ENCODE data around the gene OVOL2.

The OVOL2 gene

DNA sequence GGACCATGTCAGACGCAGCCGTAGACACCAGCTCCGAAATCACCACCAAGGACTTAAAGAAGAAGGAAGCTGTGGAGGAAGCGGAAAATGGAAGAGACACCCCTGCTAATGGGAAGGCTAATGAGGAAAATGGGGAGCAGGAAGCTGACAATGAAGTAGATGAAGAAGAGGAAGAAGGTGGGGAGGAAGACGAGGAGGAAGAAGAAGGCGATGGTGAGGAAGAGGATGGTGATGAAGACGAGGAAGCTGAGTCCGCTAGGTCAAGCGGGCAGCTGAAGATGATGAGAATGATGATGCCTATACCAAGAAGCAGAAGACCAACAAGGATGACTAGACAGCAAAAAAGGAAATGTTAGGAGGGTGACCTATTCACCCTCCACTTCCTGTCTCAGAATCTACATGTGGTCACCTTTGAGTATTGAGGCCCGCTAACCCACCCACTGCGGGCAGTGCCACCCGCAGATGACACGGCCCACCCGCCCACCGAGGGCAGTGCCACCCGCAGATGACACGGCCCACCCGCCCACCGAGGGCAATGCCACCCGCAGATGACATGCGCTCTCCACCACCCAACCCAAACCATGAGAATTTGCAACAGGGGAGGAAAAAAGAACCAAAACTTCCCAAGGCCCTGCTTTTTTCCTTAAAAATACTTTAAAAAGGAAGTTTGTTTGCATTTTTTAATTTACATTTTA lies 45.6 kb downstream of the OVOL2 start:
- H3K27me3 Mint-ChIP-seq: no peaks in the 10 kb centered on the region
- H3K4me3 Mint-ChIP-seq: no peak overlapping the region
- no peaks in the 10 kb centered on the region for H3K36me3 Mint-ChIP-seq (ENCODE audit: low read depth)
- H3K27ac Mint-ChIP-seq: no peak overlapping the region
- H3K4me1 Mint-ChIP-seq (ENCODE audit: low read depth): no peaks in the 10 kb centered on the region
- no peak for DNase-seq
- H3K9me3 Mint-ChIP-seq: no peaks in the 10 kb centered on the region

DNA sequence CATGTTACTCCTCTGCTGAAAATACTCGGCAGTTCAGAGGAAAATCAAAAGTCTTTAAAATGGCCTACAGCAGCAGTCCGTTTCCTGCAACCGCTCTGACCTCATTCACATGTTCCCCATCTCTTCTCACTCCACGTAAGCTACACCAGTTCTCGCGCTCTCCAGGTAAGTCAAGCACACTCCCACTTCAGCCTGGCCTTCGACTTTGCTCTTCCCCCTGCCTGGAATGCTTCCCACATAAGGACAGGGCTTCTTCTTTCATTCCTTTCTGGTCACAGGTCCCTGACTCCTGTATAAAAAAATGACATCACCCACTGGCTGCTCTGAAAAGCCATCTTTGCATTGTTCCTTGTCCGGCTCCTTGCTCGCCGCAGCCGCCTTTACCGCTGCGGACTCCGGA lies 46.2 kb downstream of the OVOL2 start:
- H3K36me3 Mint-ChIP-seq (ENCODE audit: low read depth): no peaks in the 10 kb centered on the region
- no peak for DNase-seq
- H3K4me1 Mint-ChIP-seq (ENCODE audit: low read depth): no peaks in the 10 kb centered on the region
- no peaks in the 10 kb centered on the region for H3K27me3 Mint-ChIP-seq
- H3K9me3 Mint-ChIP-seq: no peaks in the 10 kb centered on the region
- H3K4me3 Mint-ChIP-seq: no peak overlapping the region
- H3K27ac Mint-ChIP-seq: no peak overlapping the region

DNA sequence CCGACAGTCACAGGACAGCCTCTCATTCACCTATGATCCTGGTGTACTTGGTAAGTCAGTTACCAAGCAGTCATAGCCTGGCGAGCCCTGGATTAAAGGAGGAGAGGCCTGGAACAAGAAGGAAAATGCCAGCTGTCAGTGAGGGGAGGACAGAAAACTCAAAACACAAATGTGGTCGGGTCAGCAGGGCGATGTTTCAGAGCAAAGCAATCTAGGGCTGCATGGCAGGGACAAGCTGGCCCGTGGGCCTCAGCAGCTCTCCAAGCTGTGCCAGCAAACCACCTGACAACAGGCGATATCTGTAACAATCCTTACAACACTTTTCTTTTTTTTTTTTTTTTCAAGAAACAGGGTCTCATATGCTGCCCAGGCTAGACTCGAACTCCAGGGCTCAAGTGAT lies 48.6 kb downstream of the OVOL2 start:
- Mint-ChIP-seq H3K9me3 (no peaks in the 10 kb centered on the region), H3K36me3 (ENCODE audit: low read depth) (no peaks in the 10 kb centered on the region), H3K27me3 (no peaks in the 10 kb centered on the region), H3K4me3 (no peak overlapping the region), H3K4me1 (ENCODE audit: low read depth) (no peaks in the 10 kb centered on the region), H3K27ac (no peak overlapping the region)
- DNase-seq: no peak

DNA sequence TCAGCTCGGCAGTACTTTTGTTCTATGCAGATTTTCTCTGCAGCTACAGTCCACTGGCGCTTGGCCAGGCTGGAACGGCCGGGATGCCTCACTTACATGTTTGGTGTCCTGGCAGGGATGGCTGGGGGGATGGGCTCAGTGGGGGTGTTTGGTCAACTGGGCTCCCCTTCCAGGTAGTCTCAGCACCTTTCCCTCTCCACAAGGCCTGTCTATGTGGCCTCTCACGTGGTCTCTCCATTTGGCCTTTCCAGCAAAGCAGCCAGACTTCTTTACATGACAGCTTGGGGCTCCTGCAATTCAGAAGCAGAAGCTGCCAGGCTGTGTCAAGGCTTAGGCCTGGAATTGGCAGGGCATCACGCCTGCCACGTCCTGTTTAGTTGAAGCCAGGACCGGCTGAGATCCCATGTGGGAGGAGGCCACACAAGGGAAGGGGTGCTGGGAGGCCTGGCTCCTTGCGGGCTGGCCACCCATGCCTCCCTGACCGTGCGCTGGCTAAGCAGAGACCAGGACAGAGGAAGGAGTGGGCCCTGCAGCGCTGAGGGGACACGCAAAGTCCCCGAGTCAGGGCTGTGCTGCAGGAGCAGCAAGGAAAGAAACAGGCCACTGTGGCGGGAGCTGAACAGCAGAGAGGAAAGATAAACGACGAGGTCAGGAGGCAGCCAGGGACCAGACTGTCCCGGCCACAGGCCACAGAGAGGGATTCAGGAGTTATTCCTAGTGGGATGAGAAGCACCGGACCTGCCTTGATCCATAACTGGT lies 50.0 kb downstream of the OVOL2 start:
- Mint-ChIP-seq H3K4me1 (ENCODE audit: low read depth) (no peaks in the 10 kb centered on the region), H3K4me3 (no peak overlapping the region), H3K27ac (no peak overlapping the region), H3K27me3 (no peaks in the 10 kb centered on the region), H3K36me3 (ENCODE audit: low read depth) (no peaks in the 10 kb centered on the region), H3K9me3 (no peaks in the 10 kb centered on the region)
- no peak for DNase-seq

DNA sequence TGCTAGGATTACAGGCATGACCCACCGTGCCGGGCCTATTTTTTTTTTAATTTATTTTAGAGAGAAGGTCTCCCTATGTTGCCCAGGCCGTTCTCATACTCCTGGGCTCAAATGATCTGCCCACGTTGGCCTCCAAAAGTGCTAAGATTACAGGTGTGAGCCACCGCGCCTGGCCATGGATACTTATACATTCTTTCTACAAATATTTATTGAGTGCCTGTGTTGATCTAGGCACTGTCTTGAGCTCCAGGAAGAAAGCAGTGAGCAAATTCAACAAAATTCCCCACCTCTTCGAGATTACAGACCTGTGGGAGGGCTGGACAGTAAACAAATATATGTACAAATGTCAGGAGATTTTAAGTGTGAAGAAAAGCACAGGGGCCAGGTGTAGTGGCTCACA lies 51.0 kb downstream of the OVOL2 start:
- H3K9me3 Mint-ChIP-seq: no peaks in the 10 kb centered on the region
- H3K4me3 Mint-ChIP-seq: no peak overlapping the region
- no peaks in the 10 kb centered on the region for H3K4me1 Mint-ChIP-seq (ENCODE audit: low read depth)
- no peak overlapping the region for H3K27ac Mint-ChIP-seq
- no peaks in the 10 kb centered on the region for H3K36me3 Mint-ChIP-seq (ENCODE audit: low read depth)
- no peak for DNase-seq
- H3K27me3 Mint-ChIP-seq: no peaks in the 10 kb centered on the region

DNA sequence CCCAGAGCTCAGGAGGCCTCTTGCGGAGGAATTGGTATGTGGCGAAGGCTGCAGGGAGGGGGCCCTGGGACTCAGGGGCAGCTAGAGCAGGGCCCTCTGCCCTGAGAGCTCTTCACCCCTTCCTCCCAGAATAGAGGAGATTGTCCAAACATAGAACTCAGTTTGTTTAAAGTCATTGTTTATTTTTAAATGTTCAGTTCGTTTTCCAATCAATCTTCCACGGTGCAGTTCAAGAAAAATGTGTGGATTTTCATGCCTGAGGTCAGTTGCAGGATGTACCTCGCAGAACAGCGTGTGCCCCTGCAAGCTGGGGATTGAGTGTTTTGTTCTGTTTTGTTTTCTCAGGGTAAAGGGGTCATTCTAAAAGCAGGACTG lies 51.7 kb downstream of the OVOL2 start:
- DNase-seq: no peak

DNA sequence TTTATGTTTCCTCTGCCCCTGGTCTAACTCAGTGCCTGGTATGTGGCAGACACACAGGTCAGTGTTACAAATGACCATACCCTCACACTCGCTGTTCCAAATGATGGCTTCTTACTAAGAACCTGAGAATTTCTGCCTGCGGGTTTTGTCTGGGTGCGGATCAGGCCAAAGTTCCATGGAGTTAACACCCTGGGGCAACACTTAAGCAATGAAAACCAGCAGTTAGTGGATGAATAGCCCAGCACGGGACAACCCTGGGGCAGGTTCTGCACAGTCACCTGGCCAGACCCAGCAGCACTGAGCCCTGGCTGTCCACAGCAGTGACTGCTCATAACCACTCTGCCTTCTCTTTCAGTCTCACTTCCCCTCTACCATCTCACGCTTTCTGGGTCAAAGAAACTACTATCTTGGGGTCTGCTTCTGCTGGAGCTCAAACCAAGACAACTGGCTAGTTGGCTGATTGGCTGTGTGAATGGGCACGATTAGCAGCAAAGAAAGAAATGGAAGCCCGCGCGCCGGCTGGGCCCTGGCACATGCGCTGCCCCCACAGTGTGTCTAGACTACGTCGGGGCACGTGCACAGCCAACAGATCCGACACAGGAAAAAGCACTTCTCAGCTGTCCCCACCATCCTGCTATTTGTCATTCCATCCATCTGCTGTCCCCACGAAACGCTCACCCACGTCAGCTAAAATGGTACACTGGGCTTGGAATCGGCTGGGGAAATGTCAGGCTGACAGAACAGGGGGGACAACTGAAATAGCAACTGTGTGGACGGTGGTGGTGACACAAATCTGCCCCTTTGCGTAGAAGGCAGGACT lies 52.3 kb downstream of the OVOL2 start:
- no peaks in the 10 kb centered on the region for H3K9me3 Mint-ChIP-seq
- H3K4me1 Mint-ChIP-seq (ENCODE audit: low read depth): no peaks in the 10 kb centered on the region
- no peak overlapping the region for H3K27ac Mint-ChIP-seq
- no peaks in the 10 kb centered on the region for H3K27me3 Mint-ChIP-seq
- DNase-seq: no peak
- H3K4me3 Mint-ChIP-seq: no peak overlapping the region
- H3K36me3 Mint-ChIP-seq (ENCODE audit: low read depth): no peaks in the 10 kb centered on the region

More for the DNA sequence above, 51.7 kb downstream of the OVOL2 start:
- Mint-ChIP-seq H3K27me3 (no peaks in the 10 kb centered on the region), H3K4me1 (ENCODE audit: low read depth) (no peaks in the 10 kb centered on the region), H3K36me3 (ENCODE audit: low read depth) (no peaks in the 10 kb centered on the region), H3K9me3 (no peaks in the 10 kb centered on the region), H3K4me3 (no peak overlapping the region), H3K27ac (no peak overlapping the region)

DNA sequence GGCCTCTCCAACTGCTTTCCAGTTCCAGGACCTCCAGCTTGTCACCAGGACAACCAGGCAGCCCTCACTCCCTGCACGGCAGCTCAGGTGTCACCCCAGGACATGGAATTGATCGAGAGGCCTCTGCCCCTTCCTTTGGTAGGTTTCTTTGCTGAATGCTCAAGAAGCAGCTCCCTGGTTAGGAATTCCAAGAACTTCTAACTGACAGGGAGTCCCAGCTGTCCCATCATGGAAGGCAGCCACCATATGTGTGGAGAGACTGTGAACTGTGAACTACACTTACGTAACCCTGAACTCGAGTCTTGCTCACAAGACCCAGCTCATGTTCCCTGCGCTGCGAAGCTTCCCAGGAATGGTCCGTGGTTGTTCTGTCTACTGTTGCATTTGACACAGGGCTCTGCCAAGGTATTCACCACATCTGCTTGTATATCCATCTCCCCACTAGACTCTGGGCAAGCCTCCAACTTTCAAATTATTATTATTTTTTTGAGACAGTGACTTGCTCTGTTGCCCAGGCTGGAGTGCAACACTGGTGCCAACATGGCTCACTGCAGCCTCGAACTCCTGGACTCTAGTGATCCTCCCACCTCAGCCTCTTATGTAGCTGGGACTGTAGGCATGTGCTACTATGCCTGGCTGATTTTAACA lies 53.2 kb downstream of the OVOL2 start:
- H3K9me3 Mint-ChIP-seq: no peaks in the 10 kb centered on the region
- no peak overlapping the region for H3K4me3 Mint-ChIP-seq

DNA sequence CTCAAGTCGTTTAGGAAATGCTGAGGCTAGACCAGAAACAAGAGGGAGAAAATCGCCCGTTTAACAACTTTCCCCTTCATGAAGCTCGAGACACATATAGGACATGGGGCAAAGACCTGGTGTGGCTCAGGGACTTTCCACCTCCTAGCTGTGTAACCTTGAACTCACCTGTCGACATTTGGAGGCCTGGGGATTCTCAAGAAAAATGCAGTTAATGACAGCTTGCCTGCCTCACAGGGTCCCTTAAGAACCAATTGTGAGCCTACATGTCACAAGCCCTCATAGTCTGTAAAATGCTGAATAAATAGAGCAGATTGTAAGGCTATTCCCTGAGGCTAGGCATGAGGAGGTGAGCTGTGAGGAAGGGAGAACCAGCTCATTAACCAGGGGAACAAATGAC lies 53.8 kb downstream of the OVOL2 start:
- Mint-ChIP-seq H3K4me1 (ENCODE audit: low read depth) (no peaks in the 10 kb centered on the region), H3K4me3 (no peak overlapping the region), H3K27ac (no peak overlapping the region), H3K27me3 (no peaks in the 10 kb centered on the region), H3K36me3 (ENCODE audit: low read depth) (no peaks in the 10 kb centered on the region), H3K9me3 (no peaks in the 10 kb centered on the region)
- no peak for DNase-seq

More for the DNA sequence above, 53.2 kb downstream of the OVOL2 start:
- no peaks in the 10 kb centered on the region for H3K4me1 Mint-ChIP-seq (ENCODE audit: low read depth)
- no peak for DNase-seq
- H3K27ac Mint-ChIP-seq: no peak overlapping the region
- no peaks in the 10 kb centered on the region for H3K36me3 Mint-ChIP-seq (ENCODE audit: low read depth)
- H3K27me3 Mint-ChIP-seq: no peaks in the 10 kb centered on the region

DNA sequence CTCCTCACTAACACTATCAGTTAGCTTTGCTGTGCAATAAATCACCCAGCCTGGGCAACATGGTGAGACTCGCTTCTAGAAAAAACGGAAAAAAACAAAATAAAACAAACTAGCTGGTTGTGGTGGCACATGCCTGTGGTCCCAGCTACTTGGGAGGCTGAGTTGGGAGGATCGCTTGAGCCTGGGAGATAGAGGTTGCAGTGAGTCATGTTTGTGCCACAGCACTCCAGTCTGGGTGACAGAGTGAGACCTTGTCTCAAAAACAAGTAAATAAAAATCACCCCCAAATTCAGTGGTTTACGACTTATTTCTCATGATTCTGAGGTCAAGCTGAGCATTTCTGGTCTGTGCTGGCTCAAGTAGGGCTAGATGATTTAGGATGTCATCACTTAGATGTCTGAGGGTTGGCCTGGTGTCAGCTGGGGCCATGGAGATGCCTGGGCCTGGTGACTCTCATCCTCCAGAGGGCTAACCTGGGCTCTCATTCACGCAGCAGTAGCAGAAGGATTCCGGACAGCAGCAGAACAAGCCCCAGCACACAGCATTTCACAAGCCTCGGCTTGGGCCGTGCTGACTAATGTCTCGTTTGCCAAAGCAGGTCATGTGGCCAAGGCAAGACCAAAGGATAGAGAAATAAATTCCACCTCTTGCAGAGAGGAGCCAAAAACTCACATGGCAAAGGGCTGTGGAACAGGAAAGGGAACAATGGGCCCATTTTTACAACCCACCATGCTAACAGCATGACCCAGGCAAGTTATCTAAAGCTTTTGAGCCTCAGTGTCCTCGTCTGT lies 56.4 kb downstream of the OVOL2 start:
- H3K9me3 Mint-ChIP-seq: no peaks in the 10 kb centered on the region
- peaks cover 5% of the 10 kb centered on the region for H3K27me3 Mint-ChIP-seq
- no peak for DNase-seq
- H3K36me3 Mint-ChIP-seq (ENCODE audit: low read depth): no peaks in the 10 kb centered on the region
- H3K4me3 Mint-ChIP-seq: no peak overlapping the region
- H3K27ac Mint-ChIP-seq: no peak overlapping the region
- H3K4me1 Mint-ChIP-seq (ENCODE audit: low read depth): peaks cover under 1% of the 10 kb centered on the region

DNA sequence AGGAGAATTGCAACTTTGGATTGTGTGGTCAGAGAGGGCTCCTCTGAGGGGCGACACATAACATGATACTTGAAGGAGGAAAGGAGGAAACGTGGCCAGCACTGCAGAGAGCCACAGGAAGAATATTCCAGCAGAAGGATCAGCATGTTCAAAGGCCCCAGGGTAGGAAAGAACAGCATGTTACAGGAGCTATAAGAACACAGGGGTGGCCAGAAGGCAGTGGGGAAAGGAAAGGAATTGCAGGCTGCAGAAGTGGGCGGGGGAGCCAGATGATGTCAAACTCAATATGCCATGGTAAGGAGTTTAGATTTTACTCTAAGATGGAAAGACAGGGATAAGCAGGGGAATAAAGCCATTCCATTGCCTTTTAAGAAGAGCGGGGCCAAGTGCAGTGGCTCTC lies 58.1 kb downstream of the OVOL2 start:
- no peak for DNase-seq
- Mint-ChIP-seq H3K9me3 (no peaks in the 10 kb centered on the region), H3K4me1 (ENCODE audit: low read depth) (peaks cover 7% of the 10 kb centered on the region), H3K27me3 (peaks cover 5% of the 10 kb centered on the region), H3K27ac (no peak overlapping the region), H3K4me3 (no peak overlapping the region), H3K36me3 (ENCODE audit: low read depth) (no peaks in the 10 kb centered on the region)

DNA sequence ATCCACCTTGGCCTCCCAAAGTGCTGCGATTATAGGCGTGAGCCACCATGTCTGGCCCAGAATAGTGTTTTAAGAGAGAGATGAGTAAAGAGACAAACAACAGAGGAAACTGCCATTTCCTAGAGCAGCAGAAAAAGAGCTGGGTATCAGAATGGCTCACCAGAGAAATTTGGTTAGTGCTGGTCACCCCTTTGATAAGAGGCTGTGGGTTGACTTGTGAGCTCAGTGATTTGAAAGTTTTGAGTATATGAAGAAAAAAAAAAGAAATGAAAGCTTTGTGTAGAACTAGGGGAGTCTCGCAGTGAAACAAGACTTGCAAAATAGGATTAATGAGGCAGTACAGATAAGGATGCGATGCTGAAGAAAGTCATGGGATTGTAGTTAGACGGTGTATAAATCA lies 59.3 kb downstream of the OVOL2 start:
- H3K36me3 Mint-ChIP-seq (ENCODE audit: low read depth): no peaks in the 10 kb centered on the region
- H3K27me3 Mint-ChIP-seq: peaks cover 5% of the 10 kb centered on the region
- H3K4me1 Mint-ChIP-seq (ENCODE audit: low read depth): peaks cover 10% of the 10 kb centered on the region
- H3K9me3 Mint-ChIP-seq: no peaks in the 10 kb centered on the region
- H3K4me3 Mint-ChIP-seq: no peak overlapping the region
- no peak overlapping the region for H3K27ac Mint-ChIP-seq
- DNase-seq: no peak

DNA sequence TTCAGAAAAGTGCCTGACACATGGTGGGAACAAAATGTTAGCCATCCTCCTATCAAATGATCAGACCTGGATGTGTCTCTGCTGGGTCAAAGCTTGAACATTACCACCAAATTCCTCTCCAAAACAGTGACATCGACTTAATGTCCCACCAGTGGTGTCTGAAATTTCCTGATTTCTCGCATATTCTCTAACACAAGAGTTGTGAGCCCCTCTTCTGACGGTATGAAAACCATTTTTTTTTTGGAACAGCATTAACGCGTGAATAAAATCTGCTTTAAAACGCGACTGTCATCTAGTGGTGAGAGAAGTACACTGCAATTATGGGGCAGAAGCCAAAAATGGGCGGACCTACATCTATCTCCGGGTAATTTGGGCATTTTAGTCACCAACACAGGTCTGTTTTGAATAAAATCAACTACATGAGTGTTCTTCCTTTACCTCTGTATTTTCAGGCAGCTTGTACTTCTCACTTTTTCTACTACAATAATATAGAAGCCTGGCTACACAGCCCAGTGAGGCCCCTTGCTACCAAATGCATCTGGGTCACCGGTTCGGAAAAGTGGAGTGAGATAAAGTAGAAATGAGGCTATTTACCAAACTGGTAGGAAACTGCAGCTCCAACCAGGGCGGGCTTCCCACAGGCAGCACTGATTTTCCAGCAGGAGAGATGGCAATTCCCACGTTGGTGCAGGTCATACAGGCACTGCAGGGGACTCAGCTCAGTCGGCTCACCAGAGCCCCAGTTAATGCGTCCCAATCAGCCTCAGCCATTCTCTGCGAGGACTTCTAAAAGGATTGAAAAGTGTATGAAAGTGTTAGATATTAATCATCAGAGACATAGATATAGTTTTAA lies 61.5 kb downstream of the OVOL2 start:
- no peak overlapping the region for H3K27ac Mint-ChIP-seq
- peaks cover 5% of the 10 kb centered on the region for H3K27me3 Mint-ChIP-seq
- H3K4me3 Mint-ChIP-seq: no peak overlapping the region
- H3K36me3 Mint-ChIP-seq (ENCODE audit: low read depth): peaks cover 9% of the 10 kb centered on the region
- H3K9me3 Mint-ChIP-seq: no peaks in the 10 kb centered on the region
- no peak for DNase-seq
- peaks cover 26% of the 10 kb centered on the region for H3K4me1 Mint-ChIP-seq (ENCODE audit: low read depth)
